CD14-positive monocyte (primary cell): Measurements from ENCODE around the gene ELMO2. TPM values are rescaled to one million over a fixed set of nuclear protein-coding genes. Genes with fewer than 3 reads are reported as not detected.

Source experiments
- DNase-seq, 3 donors: peaks; one replicate each; pipeline ENCODE4 v3.0.0-alpha.2; 2011 to 2022
- H2AFZ ChIP-seq: 2 replicates; pipeline ENCODE4 v1.6.0; 2012; ENCODE audit warnings: mild to moderate bottlenecking, low read depth, low read length, inconsistent platforms; ENCODE audit not compliant: insufficient read depth, poor library complexity, severe bottlenecking
- H3K27ac ChIP-seq, 2 donors: 1 replicate in 1 of 2; 2 replicates in 1 of 2; pipeline ENCODE4 v1.5.1; 2012 to 2013; ENCODE audit warnings: low read length in 2 of 2, control low read depth in 1 of 2, inconsistent platforms in 1 of 2, low read depth in 1 of 2, mild to moderate bottlenecking in 1 of 2
- H3K27me3 ChIP-seq, 2 donors: one replicate each; pipeline versions ENCODE4 v1.6.0 to v1.6.1; 2011 to 2013; ENCODE audit warnings: low read length in 2 of 2; ENCODE audit not compliant: control insufficient read depth in 2 of 2, insufficient read depth in 2 of 2
- H3K36me3 ChIP-seq, 2 donors: replicated peaks in 1 of 2; 1 replicate in 1 of 2; 2 replicates in 1 of 2; pipeline versions ENCODE4 v1.5.1 to v1.6.1; 2012 to 2013; ENCODE audit warnings: low read length in 2 of 2, control low read depth in 1 of 2, inconsistent platforms in 1 of 2, mild to moderate bottlenecking in 1 of 2; ENCODE audit not compliant: insufficient read depth in 2 of 2, control insufficient read depth in 1 of 2
- H3K4me1 ChIP-seq, 2 donors: 1 replicate in 1 of 2; 2 replicates in 1 of 2; pipeline versions ENCODE4 v1.5.1 to v1.6.1; 2012 to 2013; ENCODE audit warnings: low read length in 2 of 2, control low read depth in 1 of 2, inconsistent platforms in 1 of 2, mild to moderate bottlenecking in 1 of 2, moderate library complexity in 1 of 2; ENCODE audit not compliant: insufficient read depth in 2 of 2, control insufficient read depth in 1 of 2
- H3K4me2 ChIP-seq: replicated peaks from 2 replicates; pipeline ENCODE3; 2012; ENCODE audit warnings: low read length, moderate library complexity, mild to moderate bottlenecking; ENCODE audit not compliant: poor library complexity, severe bottlenecking; ENCODE audit errors: extremely low read depth
- H3K4me3 ChIP-seq, 3 experiments: fragments of 200-600 bp in 1 of 3; sonication (generic) in 1 of 3; replicated peaks in 1 of 3; 1 replicate in 2 of 3; 2 replicates in 1 of 3; pipeline ENCODE4 v1.5.1; 2011 to 2013; ENCODE audit warnings: low read length in 3 of 3, mild to moderate bottlenecking in 3 of 3, control low read depth in 2 of 3, low read depth in 2 of 3, inconsistent platforms in 1 of 3, moderate library complexity in 1 of 3
- H3K79me2 ChIP-seq: 2 replicates; pipeline ENCODE4 v1.6.0; 2012; ENCODE audit warnings: mild to moderate bottlenecking, control low read depth, inconsistent platforms, low read length, moderate library complexity; ENCODE audit not compliant: insufficient read depth
- H3K9ac ChIP-seq: 2 replicates; pipeline ENCODE4 v1.6.0; 2017; ENCODE audit warnings: low read length, mild to moderate bottlenecking; ENCODE audit not compliant: insufficient read depth, poor library complexity, severe bottlenecking
- H3K9me3 ChIP-seq, 2 donors: replicated peaks in 1 of 2; 1 replicate in 1 of 2; 2 replicates in 1 of 2; pipeline versions ENCODE4 v1.5.1 to v1.6.1; 2012 to 2013; ENCODE audit warnings: low read length in 2 of 2, control low read depth in 1 of 2; ENCODE audit not compliant: control insufficient read depth in 1 of 2, insufficient read depth in 1 of 2
- H4K20me1 ChIP-seq: 2 replicates; pipeline ENCODE4 v1.6.0; 2012; ENCODE audit warnings: mild to moderate bottlenecking, low read length, control low read depth, moderate library complexity; ENCODE audit not compliant: insufficient read depth
- H3K27ac Mint-ChIP-seq, 7 donors: one replicate each; pipeline ENCODE4 v1.8.0; 2020; ENCODE audit warnings: mild to moderate bottlenecking in 7 of 7, mixed read lengths in 7 of 7, moderate library complexity in 6 of 7, inconsistent platforms in 2 of 7
- H3K27me3 Mint-ChIP-seq, 3 donors: one replicate each; pipeline ENCODE4 v1.8.0; 2021 to 2022; ENCODE audit warnings: low read depth in 3 of 3, mild to moderate bottlenecking in 3 of 3, mixed read lengths in 3 of 3, moderate library complexity in 3 of 3, inconsistent platforms in 1 of 3
- H3K36me3 Mint-ChIP-seq, 2 donors: one replicate each; pipeline ENCODE4 v1.8.0; 2020; ENCODE audit warnings: mixed read lengths in 2 of 2, inconsistent platforms in 1 of 2, mild to moderate bottlenecking in 1 of 2
- H3K4me1 Mint-ChIP-seq: one replicate; pipeline ENCODE4 v1.8.0; 2020; ENCODE audit warnings: mild to moderate bottlenecking, mixed read lengths
- H3K4me3 Mint-ChIP-seq, 2 donors: one replicate each; pipeline ENCODE4 v1.8.0; 2020; ENCODE audit warnings: mild to moderate bottlenecking in 2 of 2, mixed read lengths in 2 of 2, moderate library complexity in 1 of 2
- H3K9me3 Mint-ChIP-seq, 7 donors: one replicate each; pipeline ENCODE4 v1.8.0; 2020 to 2022; ENCODE audit warnings: mixed read lengths in 7 of 7, mild to moderate bottlenecking in 6 of 7, moderate library complexity in 6 of 7, inconsistent platforms in 2 of 7
- WGBS: methylation state at CpG from one replicate; pipeline ENCODE4 v1.1.5; 2013; ENCODE audit warnings: missing lambda C conversion rate; ENCODE audit not compliant: insufficient coverage; 5-methylcytosine and 5-hydroxymethylcytosine counted together
- intact Hi-C, 2 donors: fragments of 100-400 bp; cut with micrococcal nuclease; formaldehyde crosslinking; loops; one replicate each; pipeline versions ENCODE4 v1.15.0 to v1.15.1; 2023
- polyA plus RNA-seq, 3 donors: library from polyadenylated mRNA; depleted of rRNA in 1 of 3; unstranded in 2 of 3; stranded (reverse) in 1 of 3; fragments of 300-500 nt in 2 of 3; fragments of >200 nt in 1 of 3; fragmentation: Illumina TruSeq in 2 of 3; gene quantifications; 1 replicate in 2 of 3; 2 replicates in 1 of 3; pipeline ENCODE4 v1.2.3, GENCODE V29; 2012 to 2021
- TF ChIP-seq, protein P1 (sequence below): fragments of 200-600 bp; IDR thresholded peaks from one replicate; pipeline ENCODE4 v1.8.0; 2022; ENCODE audit warnings: antibody characterized with exemption, mild to moderate bottlenecking

ELMO2 gene
- polyA plus RNA-seq, 3 donors = 35.3 to 53.1 (median 42.3) TPM

DNA sequence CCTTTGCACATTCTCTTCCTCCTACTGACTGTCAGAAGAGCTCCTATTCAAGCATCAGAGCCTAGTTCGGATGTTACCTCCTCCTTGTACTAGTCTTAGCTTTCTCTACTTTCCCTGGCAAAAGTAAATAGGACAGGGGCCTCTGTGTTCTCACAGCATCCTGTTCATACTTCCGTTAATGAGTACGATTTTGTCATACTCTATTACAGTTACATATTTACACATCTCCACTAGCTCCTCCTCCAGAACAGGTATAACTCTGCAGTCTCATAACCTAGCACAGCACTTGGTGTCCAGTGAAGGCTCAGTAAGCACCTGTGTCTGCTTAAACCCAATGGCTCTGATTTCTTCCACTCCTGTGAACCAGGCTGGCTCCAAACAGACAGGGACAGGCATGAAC lies 7.0 kb downstream of the ELMO2 start:
- Mint-ChIP-seq H3K27ac (peak overlapping the region; percentile 83 to 94 (median 88)), H3K27me3 (no peaks in the 10 kb centered on the region), H3K36me3 (peaks cover 17 to 23% of the 10 kb centered on the region in 2 donors), H3K9me3 (no peaks in the 10 kb centered on the region), H3K4me3 (peak overlapping the region; percentile 45 to 87), H3K4me1 (peaks cover 92% of the 10 kb centered on the region)
- Histone ChIP-seq H3K79me2 (peaks cover 87% of the 10 kb centered on the region), H3K27ac (peak overlapping the region; percentile 67 to 84), H3K4me2 (peak overlapping the region; percentile 19), H3K4me3 (peak overlapping the region in 1 of 3 experiments; percentile 72), H3K9ac (no peak overlapping the region), H3K27me3 (no peaks in the 10 kb centered on the region), H4K20me1 (peaks cover 63% of the 10 kb centered on the region), H2AFZ (no peak overlapping the region), H3K9me3 (no peaks in the 10 kb centered on the region), H3K36me3 (peaks cover 6 to 11% of the 10 kb centered on the region in 2 donors), H3K4me1 (peaks cover 84 to 89% of the 10 kb centered on the region in 2 donors)
- DNase-seq = peak in 2 of 3 donors; percentile 15 to 34
- intact Hi-C loops = no loop called here
- 0% methylated on average over 3 of the region's 3 CpGs for WGBS
- TF ChIP-seq, protein P1, sequence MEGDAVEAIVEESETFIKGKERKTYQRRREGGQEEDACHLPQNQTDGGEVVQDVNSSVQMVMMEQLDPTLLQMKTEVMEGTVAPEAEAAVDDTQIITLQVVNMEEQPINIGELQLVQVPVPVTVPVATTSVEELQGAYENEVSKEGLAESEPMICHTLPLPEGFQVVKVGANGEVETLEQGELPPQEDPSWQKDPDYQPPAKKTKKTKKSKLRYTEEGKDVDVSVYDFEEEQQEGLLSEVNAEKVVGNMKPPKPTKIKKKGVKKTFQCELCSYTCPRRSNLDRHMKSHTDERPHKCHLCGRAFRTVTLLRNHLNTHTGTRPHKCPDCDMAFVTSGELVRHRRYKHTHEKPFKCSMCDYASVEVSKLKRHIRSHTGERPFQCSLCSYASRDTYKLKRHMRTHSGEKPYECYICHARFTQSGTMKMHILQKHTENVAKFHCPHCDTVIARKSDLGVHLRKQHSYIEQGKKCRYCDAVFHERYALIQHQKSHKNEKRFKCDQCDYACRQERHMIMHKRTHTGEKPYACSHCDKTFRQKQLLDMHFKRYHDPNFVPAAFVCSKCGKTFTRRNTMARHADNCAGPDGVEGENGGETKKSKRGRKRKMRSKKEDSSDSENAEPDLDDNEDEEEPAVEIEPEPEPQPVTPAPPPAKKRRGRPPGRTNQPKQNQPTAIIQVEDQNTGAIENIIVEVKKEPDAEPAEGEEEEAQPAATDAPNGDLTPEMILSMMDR = no peak

DNA sequence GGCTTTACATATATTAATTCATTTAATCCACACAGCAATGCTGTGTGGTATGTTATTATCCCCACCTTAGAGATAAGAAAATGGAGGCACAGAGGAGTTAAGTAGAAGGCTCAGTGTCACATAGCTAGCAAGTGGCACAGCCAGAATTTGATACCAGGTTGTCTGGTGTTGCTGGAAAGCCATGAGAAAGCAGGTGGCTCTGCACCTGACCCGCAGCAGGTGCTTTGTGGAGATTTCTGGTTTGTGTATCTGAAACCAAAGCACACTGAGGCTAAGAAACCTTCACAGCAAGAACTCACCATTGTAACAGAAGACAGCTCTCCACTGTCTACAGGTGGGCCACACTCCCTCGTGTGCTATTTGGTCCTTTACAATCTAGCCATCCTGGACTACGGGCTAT lies 7.5 kb downstream of the ELMO2 start:
- Histone ChIP-seq H3K79me2 (peaks cover 87% of the 10 kb centered on the region), H3K9me3 (no peaks in the 10 kb centered on the region), H4K20me1 (peaks cover 67% of the 10 kb centered on the region), H3K4me3 (peak overlapping the region in 1 of 3 experiments; percentile 72), H3K4me2 (peak overlapping the region; percentile 19), H3K27ac (peak overlapping the region; percentile 67 to 84), H3K9ac (no peak overlapping the region), H3K27me3 (no peaks in the 10 kb centered on the region), H2AFZ (no peak overlapping the region), H3K36me3 (peaks cover 10 to 15% of the 10 kb centered on the region in 2 donors), H3K4me1 (peaks cover 84 to 88% of the 10 kb centered on the region in 2 donors)
- Mint-ChIP-seq H3K27ac (peak overlapping the region; percentile 66 to 94 (median 88)), H3K4me3 (peak overlapping the region; percentile 43 to 87), H3K36me3 (peaks cover 21 to 27% of the 10 kb centered on the region in 2 donors), H3K4me1 (peaks cover 91% of the 10 kb centered on the region), H3K27me3 (no peaks in the 10 kb centered on the region), H3K9me3 (no peaks in the 10 kb centered on the region)
- 54% methylated on average over 2 of the region's 3 CpGs for WGBS
- intact Hi-C loops = no loop called here
- TF ChIP-seq, protein P1 = no peak
- no peak for DNase-seq
